ENCODE data around the gene ZBTB40. TPM values are rescaled to one million over a fixed set of nuclear protein-coding genes. Genes with fewer than 3 reads are reported as not detected.

Gene ZBTB40
- total and polyA plus RNA-seq, 2 of the 13 experiments (the other 11 are each of a cell fraction or from before 2014, with no cell fraction given), result 8.8 to 16.5 TPM

GRCh38 chr1:22450351-22451021 lies 1.2 kb upstream of the ZBTB40 start (continued):
- TF ChIP-seq GMEB1 (CRISPR knock-in tag; IDR thresholded peaks at IDR 0.05; ENCODE audit: borderline replicate concordance), result no peak
- no peak for TF ChIP-seq RFX3 (CRISPR knock-in tag; IDR thresholded peaks at IDR 0.05)
- TF ChIP-seq, protein P1, sequence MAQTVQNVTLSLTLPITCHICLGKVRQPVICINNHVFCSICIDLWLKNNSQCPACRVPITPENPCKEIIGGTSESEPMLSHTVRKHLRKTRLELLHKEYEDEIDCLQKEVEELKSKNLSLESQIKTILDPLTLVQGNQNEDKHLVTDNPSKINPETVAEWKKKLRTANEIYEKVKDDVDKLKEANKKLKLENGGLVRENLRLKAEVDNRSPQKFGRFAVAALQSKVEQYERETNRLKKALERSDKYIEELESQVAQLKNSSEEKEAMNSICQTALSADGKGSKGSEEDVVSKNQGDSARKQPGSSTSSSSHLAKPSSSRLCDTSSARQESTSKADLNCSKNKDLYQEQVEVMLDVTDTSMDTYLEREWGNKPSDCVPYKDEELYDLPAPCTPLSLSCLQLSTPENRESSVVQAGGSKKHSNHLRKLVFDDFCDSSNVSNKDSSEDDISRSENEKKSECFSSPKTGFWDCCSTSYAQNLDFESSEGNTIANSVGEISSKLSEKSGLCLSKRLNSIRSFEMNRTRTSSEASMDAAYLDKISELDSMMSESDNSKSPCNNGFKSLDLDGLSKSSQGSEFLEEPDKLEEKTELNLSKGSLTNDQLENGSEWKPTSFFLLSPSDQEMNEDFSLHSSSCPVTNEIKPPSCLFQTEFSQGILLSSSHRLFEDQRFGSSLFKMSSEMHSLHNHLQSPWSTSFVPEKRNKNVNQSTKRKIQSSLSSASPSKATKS (CRISPR knock-in tag; IDR thresholded peaks at IDR 0.05), result no peak
- TF ChIP-seq ZNF75D (CRISPR knock-in tag; IDR thresholded peaks at IDR 0.05; ENCODE audit: borderline replicate concordance), result no peak
- no peak for TF ChIP-seq ZBTB37 (CRISPR knock-in tag; IDR thresholded peaks at IDR 0.05)
- TF ChIP-seq NCOA5 (CRISPR knock-in tag; IDR thresholded peaks at IDR 0.05), result no peak
- no peak for TF ChIP-seq KLF6 (CRISPR knock-in tag; IDR thresholded peaks at IDR 0.05)
- no peak for TF ChIP-seq ZFP41 (CRISPR knock-in tag; IDR thresholded peaks at IDR 0.05; ENCODE audit: borderline replicate concordance)
- no peak for TF ChIP-seq ZSCAN31 (CRISPR knock-in tag; IDR thresholded peaks at IDR 0.05; ENCODE audit: low read depth)
- TF ChIP-seq ZFP62 (CRISPR knock-in tag; IDR thresholded peaks at IDR 0.05), result no peak
- no peak for TF ChIP-seq FOSL1 (CRISPR knock-in tag; IDR thresholded peaks at IDR 0.05; ENCODE audit: borderline replicate concordance)
- TF ChIP-seq MXI1 (IDR thresholded peaks at IDR 0.05; ENCODE audit: borderline replicate concordance, low read depth, low read length), result peak; percentile 44; the same call in 2 of the 3 replicates
- TF ChIP-seq, protein P2, sequence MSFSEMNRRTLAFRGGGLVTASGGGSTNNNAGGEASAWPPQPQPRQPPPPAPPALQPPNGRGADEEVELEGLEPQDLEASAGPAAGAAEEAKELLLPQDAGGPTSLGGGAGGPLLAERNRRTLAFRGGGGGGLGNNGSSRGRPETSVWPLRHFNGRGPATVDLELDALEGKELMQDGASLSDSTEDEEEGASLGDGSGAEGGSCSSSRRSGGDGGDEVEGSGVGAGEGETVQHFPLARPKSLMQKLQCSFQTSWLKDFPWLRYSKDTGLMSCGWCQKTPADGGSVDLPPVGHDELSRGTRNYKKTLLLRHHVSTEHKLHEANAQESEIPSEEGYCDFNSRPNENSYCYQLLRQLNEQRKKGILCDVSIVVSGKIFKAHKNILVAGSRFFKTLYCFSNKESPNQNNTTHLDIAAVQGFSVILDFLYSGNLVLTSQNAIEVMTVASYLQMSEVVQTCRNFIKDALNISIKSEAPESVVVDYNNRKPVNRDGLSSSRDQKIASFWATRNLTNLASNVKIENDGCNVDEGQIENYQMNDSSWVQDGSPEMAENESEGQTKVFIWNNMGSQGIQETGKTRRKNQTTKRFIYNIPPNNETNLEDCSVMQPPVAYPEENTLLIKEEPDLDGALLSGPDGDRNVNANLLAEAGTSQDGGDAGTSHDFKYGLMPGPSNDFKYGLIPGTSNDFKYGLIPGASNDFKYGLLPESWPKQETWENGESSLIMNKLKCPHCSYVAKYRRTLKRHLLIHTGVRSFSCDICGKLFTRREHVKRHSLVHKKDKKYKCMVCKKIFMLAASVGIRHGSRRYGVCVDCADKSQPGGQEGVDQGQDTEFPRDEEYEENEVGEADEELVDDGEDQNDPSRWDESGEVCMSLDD (CRISPR knock-in tag; IDR thresholded peaks at IDR 0.05; ENCODE audit: borderline replicate concordance), result no peak
- no peak; the same call in 1 of the 2 replicates for TF ChIP-seq ZNF577 (CRISPR knock-in tag; IDR thresholded peaks at IDR 0.05; ENCODE audit: borderline replicate concordance, low read depth)
- no peak for TF ChIP-seq LCORL (IDR thresholded peaks at IDR 0.05)
- TF ChIP-seq LCORL (CRISPR knock-in tag; IDR thresholded peaks at IDR 0.05), result peak; percentile 82; the same call in 1 of the 2 replicates
- no peak for TF ChIP-seq ZNF777 (CRISPR knock-in tag; IDR thresholded peaks at IDR 0.05)
- no peak; the same call in 1 of the 2 replicates for TF ChIP-seq ZNF574 (CRISPR knock-in tag; IDR thresholded peaks at IDR 0.05)
- TF ChIP-seq ZNF30 (CRISPR knock-in tag; IDR thresholded peaks at IDR 0.05), result no peak

Data from HepG2 (cell line).